Testis (tissue), 3 donors: ENCODE results near the gene CP. TPM values are rescaled to one million over a fixed set of nuclear protein-coding genes. Genes with fewer than 3 reads are reported as not detected.

Experiments
- DNase-seq: peaks from one replicate; pipeline ENCODE4 v3.0.0-alpha.2; 2019
- H3K27ac ChIP-seq, 2 donors: fragments of 200-600 bp; sonication (generic); one replicate each; pipeline ENCODE4 v1.5.1; 2019
- H3K27me3 ChIP-seq: fragments of 200-600 bp; sonication (generic); one replicate; pipeline ENCODE4 v1.5.1; 2019
- H3K36me3 ChIP-seq: fragments of 200-600 bp; sonication (generic); one replicate; pipeline ENCODE4 v1.5.1; 2017; ENCODE audit warnings: low read depth; ENCODE audit errors: missing control alignments
- H3K4me1 ChIP-seq: fragments of 200-600 bp; sonication (generic); one replicate; pipeline ENCODE4 v1.5.1; 2019
- H3K4me3 ChIP-seq, 2 donors: fragments of 200-600 bp; sonication (generic); one replicate each; pipeline ENCODE4 v1.5.1; 2017 to 2019
- H3K9me3 ChIP-seq: fragments of 200-600 bp; sonication (generic); one replicate; pipeline ENCODE4 v1.5.1; 2017
- CTCF ChIP-seq, 3 experiments: fragments of 450-650 bp in 2 of 3; fragments of 200-600 bp in 1 of 3; sonication (generic) in 1 of 3; IDR thresholded peaks; one replicate each; pipeline ENCODE4 v1.5.1; 2016 to 2019; ENCODE audit warnings: antibody characterized with exemption in 3 of 3, mild to moderate bottlenecking in 2 of 3, moderate library complexity in 1 of 3
- POLR2A ChIP-seq: fragments of 450-650 bp; IDR thresholded peaks from one replicate; pipeline ENCODE4 v1.6.1; 2017; ENCODE audit warnings: antibody characterized with exemption, mild to moderate bottlenecking, moderate library complexity
- WGBS, 2 donors: methylation state at CpG; one replicate each; pipeline ENCODE4 v1.1.5; 2018; 5-methylcytosine and 5-hydroxymethylcytosine counted together
- intact Hi-C: fragments of 100-400 bp; cut with DNase I; formaldehyde crosslinking; loops from one replicate; pipeline ENCODE4 v1.15.1; 2023; ENCODE audit warnings: low total_unique reads
- polyA plus RNA-seq: library from polyadenylated mRNA; stranded (reverse); fragments of 350-450 nt; fragmentation: Illumina TruSeq; extraction: RNeasy Lipid Tissue Mini Kit (QIAGEN cat#74804); gene quantifications from one replicate; pipeline ENCODE4 v1.2.3, GENCODE V29; 2014; ENCODE audit warnings: low read depth, low replicate concordance; ENCODE audit not compliant: insufficient read depth
- total RNA-seq, 2 donors: library from RNA; depleted of rRNA; stranded (reverse); fragments of >200 nt; gene quantifications; one replicate each; pipeline ENCODE4 v1.2.3, GENCODE V29; 2016

Gene CP
- total and polyA plus RNA-seq, 3 donors from 2014 or later, result 6.1 to 13.8 (median 10.3) TPM

- 95 to 100% methylated on average over 1 of the region's 1 CpG for WGBS, 2 donors
- no peak overlapping the region for H3K27ac ChIP-seq
- H3K9me3 ChIP-seq, result no peaks in the 10 kb centered on the region
- no peaks in the 10 kb centered on the region for H3K36me3 ChIP-seq
- no peaks in the 10 kb centered on the region for H3K4me1 ChIP-seq
- DNase-seq, result no peak
- H3K27me3 ChIP-seq, result no peaks in the 10 kb centered on the region
- intact Hi-C loops, result no loop called here
- TF ChIP-seq CTCF (IDR thresholded peaks at IDR 0.05) (no peak), POLR2A (no peak)
- no peak overlapping the region for H3K4me3 ChIP-seq
Observed at GRCh38 chr3:149214702-149215101, 6.9 kb downstream of the CP start.

- TF ChIP-seq CTCF (IDR thresholded peaks at IDR 0.05), result no peak
- no peak for TF ChIP-seq POLR2A
- 78 to 82% methylated on average over 1 of the region's 1 CpG for WGBS, 2 donors
- Histone ChIP-seq H3K9me3 (no peaks in the 10 kb centered on the region), H3K27me3 (no peaks in the 10 kb centered on the region), H3K4me1 (no peaks in the 10 kb centered on the region), H3K4me3 (no peak overlapping the region), H3K27ac (no peak overlapping the region), H3K36me3 (no peaks in the 10 kb centered on the region)
- no peak for DNase-seq
- intact Hi-C loops, result no loop called here
Observed at GRCh38 chr3:149212386-149212785, 9.2 kb downstream of the CP start.

- Histone ChIP-seq H3K27me3 (no peaks in the 10 kb centered on the region), H3K4me3 (no peak overlapping the region), H3K4me1 (no peaks in the 10 kb centered on the region), H3K36me3 (no peaks in the 10 kb centered on the region), H3K27ac (no peak overlapping the region), H3K9me3 (no peaks in the 10 kb centered on the region)
- intact Hi-C loops, result no loop called here
- TF ChIP-seq POLR2A (no peak), CTCF (IDR thresholded peaks at IDR 0.05) (no peak)
- DNase-seq, result no peak
- WGBS, 2 donors, result 81 to 93% methylated on average over 4 of the region's 4 CpGs
Observed at GRCh38 chr3:149209431-149209830, 12.2 kb downstream of the CP start.

- H3K27ac ChIP-seq, result no peak overlapping the region
- no peaks in the 10 kb centered on the region for H3K9me3 ChIP-seq
- no peaks in the 10 kb centered on the region for H3K4me1 ChIP-seq
- intact Hi-C loops, result no loop called here
- no peak overlapping the region for H3K4me3 ChIP-seq
- H3K36me3 ChIP-seq, result no peaks in the 10 kb centered on the region
- no peak for DNase-seq
- 97 to 100% methylated on average over 2 of the region's 2 CpGs for WGBS, 2 donors
- TF ChIP-seq POLR2A (no peak), CTCF (IDR thresholded peaks at IDR 0.05) (no peak)
- H3K27me3 ChIP-seq, result no peaks in the 10 kb centered on the region
Observed at GRCh38 chr3:149207475-149207874, 14.2 kb downstream of the CP start.

- TF ChIP-seq CTCF (IDR thresholded peaks at IDR 0.05) (no peak), POLR2A (no peak)
- Histone ChIP-seq H3K27ac (no peak overlapping the region), H3K4me3 (no peak overlapping the region), H3K4me1 (no peaks in the 10 kb centered on the region), H3K9me3 (no peaks in the 10 kb centered on the region), H3K27me3 (no peaks in the 10 kb centered on the region), H3K36me3 (no peaks in the 10 kb centered on the region)
- intact Hi-C loops, result no loop called here
- DNase-seq, result no peak
- 79 to 95% methylated on average over 3 of the region's 3 CpGs for whole genome bisulfite sequencing, 2 donors
Observed at GRCh38 chr3:149204390-149204991, 17.1 kb downstream of the CP start.
